ENCODE measurements around the gene DCDC1. TPM values are rescaled to one million over a fixed set of nuclear protein-coding genes. Genes with fewer than 3 reads are reported as not detected.

DCDC1 gene
- total RNA-seq, 1 donor from 2014 or later = 2.6 TPM

DNA sequence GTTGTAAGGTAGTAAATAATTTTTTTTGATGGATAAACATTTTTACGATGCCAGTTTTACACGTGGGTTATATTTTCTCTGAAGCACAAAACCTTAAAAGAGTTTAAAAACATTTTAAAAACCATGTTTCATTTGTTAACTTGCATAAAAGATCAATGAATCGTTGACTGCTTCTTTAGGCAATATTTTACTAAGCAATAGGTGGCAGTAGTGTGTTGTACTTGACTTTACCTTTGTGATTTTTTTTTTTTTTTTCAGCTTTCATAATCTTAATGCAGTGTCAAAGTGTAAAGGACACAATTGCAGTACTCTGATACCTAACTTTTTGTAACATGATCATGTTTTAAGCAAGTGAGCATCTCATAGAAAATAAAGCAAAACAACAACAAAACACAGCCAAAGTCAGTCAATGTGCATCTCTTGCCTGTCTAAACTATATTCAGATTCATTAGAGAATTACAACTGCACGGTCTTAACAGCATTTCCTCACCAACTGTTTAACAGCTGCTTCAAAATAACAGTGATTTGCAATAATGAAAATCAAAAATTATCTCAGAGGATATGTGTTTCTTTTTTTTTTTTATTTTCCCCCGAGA, 27.8 kb upstream of the DCDC1 start:
- Mint-ChIP-seq H3K4me3 (no peak overlapping the region), H3K9me3 (peaks cover 6% of the 10 kb centered on the region), H3K4me1 (peaks cover 13% of the 10 kb centered on the region), H3K27me3 (ENCODE audit: low read depth) (no peaks in the 10 kb centered on the region), H3K36me3 (ENCODE audit: low read depth) (peaks cover 46% of the 10 kb centered on the region), H3K27ac (ENCODE audit: unreplicated experiment) (no peak overlapping the region)
- no peak for DNase-seq (ENCODE audit: low read depth, low spot score)
- TF ChIP-seq, protein P1, sequence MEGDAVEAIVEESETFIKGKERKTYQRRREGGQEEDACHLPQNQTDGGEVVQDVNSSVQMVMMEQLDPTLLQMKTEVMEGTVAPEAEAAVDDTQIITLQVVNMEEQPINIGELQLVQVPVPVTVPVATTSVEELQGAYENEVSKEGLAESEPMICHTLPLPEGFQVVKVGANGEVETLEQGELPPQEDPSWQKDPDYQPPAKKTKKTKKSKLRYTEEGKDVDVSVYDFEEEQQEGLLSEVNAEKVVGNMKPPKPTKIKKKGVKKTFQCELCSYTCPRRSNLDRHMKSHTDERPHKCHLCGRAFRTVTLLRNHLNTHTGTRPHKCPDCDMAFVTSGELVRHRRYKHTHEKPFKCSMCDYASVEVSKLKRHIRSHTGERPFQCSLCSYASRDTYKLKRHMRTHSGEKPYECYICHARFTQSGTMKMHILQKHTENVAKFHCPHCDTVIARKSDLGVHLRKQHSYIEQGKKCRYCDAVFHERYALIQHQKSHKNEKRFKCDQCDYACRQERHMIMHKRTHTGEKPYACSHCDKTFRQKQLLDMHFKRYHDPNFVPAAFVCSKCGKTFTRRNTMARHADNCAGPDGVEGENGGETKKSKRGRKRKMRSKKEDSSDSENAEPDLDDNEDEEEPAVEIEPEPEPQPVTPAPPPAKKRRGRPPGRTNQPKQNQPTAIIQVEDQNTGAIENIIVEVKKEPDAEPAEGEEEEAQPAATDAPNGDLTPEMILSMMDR (conservative IDR thresholded peaks at IDR 0.05) = peak; percentile 76

DNA sequence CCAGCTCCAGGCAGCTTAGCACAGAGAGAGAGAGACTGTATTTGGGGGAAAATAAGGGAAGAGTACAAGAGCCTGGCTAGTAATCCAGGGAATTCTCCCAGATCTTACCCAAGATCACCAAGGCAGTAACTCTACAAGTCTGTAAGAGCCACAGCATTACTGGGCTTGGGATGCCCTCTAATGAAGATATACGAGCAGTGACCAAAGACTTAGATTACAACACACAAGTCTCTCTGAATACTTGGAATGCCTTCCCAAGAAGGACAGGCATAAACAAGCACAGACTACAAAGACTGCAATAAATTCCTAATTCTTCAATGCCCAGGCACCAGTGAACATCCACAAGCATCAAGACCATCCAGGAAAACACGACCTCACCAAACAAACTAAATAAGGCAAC, 17.8 kb upstream of the DCDC1 start:
- DNase-seq (ENCODE audit: low read depth, low spot score) = no peak
- Mint-ChIP-seq H3K27ac (ENCODE audit: unreplicated experiment) (no peak overlapping the region), H3K27me3 (ENCODE audit: low read depth) (no peaks in the 10 kb centered on the region), H3K4me1 (no peaks in the 10 kb centered on the region), H3K9me3 (peaks cover 21% of the 10 kb centered on the region), H3K36me3 (ENCODE audit: low read depth) (peaks cover 47% of the 10 kb centered on the region), H3K4me3 (no peak overlapping the region)
- TF ChIP-seq, protein P1 (conservative IDR thresholded peaks at IDR 0.05) = no peak

DNA sequence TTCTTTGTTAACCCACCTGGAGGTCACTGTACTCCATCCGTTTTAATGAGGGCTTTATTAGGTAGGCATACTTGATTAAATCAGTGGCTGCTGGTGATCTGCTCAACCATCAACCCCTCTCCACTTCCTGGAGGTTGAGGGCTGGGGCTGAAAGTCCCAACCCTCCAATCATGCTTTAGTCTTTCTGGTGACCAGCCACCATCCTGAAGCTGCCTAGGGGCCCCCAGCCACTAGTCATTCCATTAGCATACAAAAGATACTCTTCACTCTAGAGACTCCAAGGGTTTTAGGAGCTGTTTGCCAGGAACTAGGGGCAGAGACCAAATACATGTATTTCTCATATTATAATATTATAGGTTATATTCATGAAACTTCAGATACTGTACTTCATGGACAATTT, 13.6 kb upstream of the DCDC1 start:
- Mint-ChIP-seq H3K27me3 (ENCODE audit: low read depth) (no peaks in the 10 kb centered on the region), H3K4me1 (no peaks in the 10 kb centered on the region), H3K4me3 (no peak overlapping the region), H3K36me3 (ENCODE audit: low read depth) (peaks cover 22% of the 10 kb centered on the region), H3K27ac (ENCODE audit: unreplicated experiment) (no peak overlapping the region), H3K9me3 (peaks cover 9% of the 10 kb centered on the region)
- DNase-seq (ENCODE audit: low read depth, low spot score) = no peak
- TF ChIP-seq, protein P1 (conservative IDR thresholded peaks at IDR 0.05) = no peak

DNA sequence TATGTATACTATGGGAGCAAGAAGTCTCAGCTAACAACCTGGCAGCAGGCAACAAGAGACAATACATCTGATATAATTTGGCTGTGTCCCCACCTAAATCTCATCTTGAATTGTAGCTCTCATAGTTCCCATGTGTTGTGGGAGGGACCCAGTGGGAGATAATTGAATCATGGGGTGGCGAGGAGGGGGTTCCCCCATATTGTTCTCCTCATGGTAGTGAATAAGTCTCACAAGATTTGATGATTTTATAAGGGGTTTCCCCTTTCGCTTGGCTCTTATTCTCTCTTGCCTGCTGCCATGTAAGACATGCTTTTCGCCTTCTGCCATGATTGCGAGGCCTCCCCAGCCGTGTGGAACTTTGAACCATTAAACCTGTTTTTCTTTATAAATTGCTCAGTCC, 6.3 kb upstream of the DCDC1 start:
- H3K36me3 Mint-ChIP-seq (ENCODE audit: low read depth) = peaks cover 6% of the 10 kb centered on the region
- no peaks in the 10 kb centered on the region for H3K27me3 Mint-ChIP-seq (ENCODE audit: low read depth)
- TF ChIP-seq, protein P1 (conservative IDR thresholded peaks at IDR 0.05) = no peak
- DNase-seq (ENCODE audit: low read depth, low spot score) = no peak
- no peak overlapping the region for H3K27ac Mint-ChIP-seq (ENCODE audit: unreplicated experiment)
- no peaks in the 10 kb centered on the region for H3K9me3 Mint-ChIP-seq
- peak overlapping the region; percentile 31 for H3K4me3 Mint-ChIP-seq
- H3K4me1 Mint-ChIP-seq = peaks cover 18% of the 10 kb centered on the region

DNA sequence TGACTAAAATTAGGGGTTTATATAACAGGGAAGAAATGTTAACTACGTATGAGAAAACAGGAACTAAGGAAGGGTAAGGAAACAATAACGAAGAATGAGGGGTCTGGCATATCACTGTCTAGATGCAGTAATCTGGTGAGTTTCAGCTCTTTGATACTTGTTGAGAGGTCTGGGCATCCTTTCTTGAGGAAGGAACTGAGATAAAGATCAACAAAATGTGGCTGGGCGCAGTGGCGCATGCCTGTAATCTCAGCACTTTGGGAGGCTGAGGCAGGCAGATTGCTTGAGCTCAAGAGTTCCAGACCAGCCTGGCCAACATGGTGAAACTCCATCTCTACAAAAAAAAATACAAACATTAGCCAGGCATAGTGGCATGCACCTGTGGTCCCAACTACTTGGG, 2.7 kb downstream of the DCDC1 start:
- TF ChIP-seq, protein P1 (conservative IDR thresholded peaks at IDR 0.05) = no peak

More for the DNA sequence above, 2.7 kb downstream of the DCDC1 start:
- no peaks in the 10 kb centered on the region for H3K36me3 Mint-ChIP-seq (ENCODE audit: low read depth)
- H3K27ac Mint-ChIP-seq (ENCODE audit: unreplicated experiment) = no peak overlapping the region
- no peak for DNase-seq (ENCODE audit: low read depth, low spot score)
- H3K4me1 Mint-ChIP-seq = peaks cover 29% of the 10 kb centered on the region
- no peaks in the 10 kb centered on the region for H3K9me3 Mint-ChIP-seq
- peaks cover 39% of the 10 kb centered on the region for H3K27me3 Mint-ChIP-seq (ENCODE audit: low read depth)
- H3K4me3 Mint-ChIP-seq = peak overlapping the region; percentile 67
